Left lobe of liver (tissue), 2 donors: ENCODE measurements around the gene RASGEF1B. TPM values are rescaled to one million over a fixed set of nuclear protein-coding genes. Genes with fewer than 3 reads are reported as not detected.

Experiments used
- ATAC-seq: fragments of 200-7000 bp; cut with Tn5 transposase; one replicate; pipeline ENCODE4 v1.9.1; 2020; ENCODE audit warnings: mild to moderate bottlenecking, moderate library complexity
- DNase-seq: peaks from one replicate; pipeline ENCODE4 v3.0.0-alpha.2; 2020; ENCODE audit warnings: low spot score
- total RNA-seq: library from RNA; stranded (reverse); gene quantifications from one replicate; pipeline ENCODE4 v1.2.1, GENCODE V29; 2021
- donor health status: DM: no; HTN: no; CAD: no; lungs with moderate emphysema.
- donor health status: DM: no; HTN: yes; CAD: no.

The RASGEF1B gene
- total RNA-seq, 1 donor from 2014 or later: 23.6 TPM

DNA sequence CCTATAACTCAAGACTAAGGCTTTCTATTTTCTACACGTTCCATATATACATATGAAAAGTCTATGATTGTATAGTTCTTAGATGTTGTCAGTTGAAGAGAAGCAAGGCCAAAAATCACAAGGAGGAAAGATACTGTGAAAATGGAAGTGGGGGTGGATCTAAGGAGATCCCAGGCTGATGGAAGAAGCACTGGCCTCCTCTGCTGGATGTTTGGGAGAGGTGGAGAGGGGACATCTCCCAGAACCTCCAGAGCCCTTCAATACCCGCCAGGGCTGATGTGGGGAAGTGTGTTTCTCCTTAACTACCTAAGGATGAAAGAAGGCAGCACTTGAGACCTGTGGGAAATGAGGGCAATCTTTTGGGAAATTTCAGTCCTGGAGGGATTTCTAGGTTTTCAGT is 67.4 kb downstream of the RASGEF1B start:
- ATAC-seq (no peak), DNase-seq (no peak)

DNA sequence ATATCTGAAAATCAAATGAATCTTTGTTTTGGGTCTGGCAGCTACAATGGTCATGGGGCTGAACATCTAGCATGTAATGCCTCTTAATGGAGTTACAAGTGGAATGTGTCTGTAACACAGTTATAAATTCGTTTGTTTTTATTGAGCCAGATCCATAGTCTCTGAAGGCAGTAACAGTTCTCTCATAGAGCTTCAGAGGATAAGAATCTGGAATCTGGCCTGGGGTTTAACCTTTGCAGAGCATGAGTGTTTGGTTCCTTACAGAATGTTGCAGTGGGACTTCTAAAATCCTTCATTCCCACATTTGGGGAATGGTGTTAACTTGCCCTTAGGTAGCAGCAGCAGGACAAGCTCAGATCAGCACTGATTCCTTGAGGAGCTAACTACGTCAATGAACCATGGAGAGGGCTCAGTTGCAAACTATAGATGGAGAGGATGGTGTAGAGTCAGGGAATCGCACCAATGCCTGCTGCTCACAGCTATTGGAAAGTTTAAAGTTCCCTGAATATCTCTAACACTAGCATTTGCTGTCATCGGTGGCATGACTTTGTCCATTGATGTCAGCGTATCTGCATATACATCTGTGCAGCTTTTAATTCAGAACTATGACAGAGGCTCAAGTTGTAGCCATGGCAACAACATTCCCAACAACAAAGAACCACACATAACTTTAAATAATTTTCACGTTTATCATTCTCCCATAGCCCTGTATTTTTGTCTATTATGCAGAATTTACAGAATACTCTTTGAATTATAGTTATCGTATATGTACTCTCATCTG is 72.2 kb downstream of the RASGEF1B start:
- no peak for ATAC-seq

DNA sequence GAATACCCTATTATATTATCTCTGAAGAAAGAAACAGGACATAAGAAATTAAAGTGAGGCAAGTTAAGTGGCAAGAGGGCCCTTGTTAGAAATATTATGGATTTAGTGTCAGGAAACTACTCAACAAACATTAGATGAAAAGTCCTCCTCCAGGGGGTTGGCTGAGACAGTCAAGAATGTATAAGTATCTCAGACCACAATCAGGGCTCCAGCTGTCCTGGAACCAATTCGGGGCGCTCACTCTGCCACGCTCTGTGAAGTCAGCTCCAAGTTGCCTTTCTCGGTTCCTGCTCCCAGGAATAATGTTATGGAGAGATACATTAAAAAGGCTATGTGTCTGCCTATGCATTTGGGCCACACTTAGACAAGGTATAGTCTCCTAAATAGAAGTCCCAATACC is 73.3 kb downstream of the RASGEF1B start:
- no peak for DNase-seq
- no peak for ATAC-seq

More for the DNA sequence above, 72.2 kb downstream of the RASGEF1B start:
- no peak for DNase-seq

DNA sequence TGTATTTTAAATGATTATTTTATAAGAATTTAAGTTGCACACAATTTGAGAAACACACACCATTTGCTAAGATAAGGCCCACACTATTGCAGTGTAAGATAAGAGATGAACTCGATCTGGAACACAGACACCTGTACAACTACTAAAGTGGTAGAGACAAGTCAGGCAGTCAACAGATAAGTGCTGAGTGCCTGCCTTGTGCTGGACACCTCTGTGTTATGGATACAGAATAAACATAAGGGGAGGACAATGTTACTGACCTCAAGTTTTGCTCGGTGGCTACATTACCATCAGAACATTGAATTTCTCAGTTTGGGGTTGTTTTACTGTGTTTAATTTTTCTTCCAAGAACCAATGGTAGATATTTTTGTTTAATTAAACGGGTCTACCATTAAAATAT is 74.1 kb downstream of the RASGEF1B start:
- no peak for DNase-seq
- ATAC-seq: no peak

DNA sequence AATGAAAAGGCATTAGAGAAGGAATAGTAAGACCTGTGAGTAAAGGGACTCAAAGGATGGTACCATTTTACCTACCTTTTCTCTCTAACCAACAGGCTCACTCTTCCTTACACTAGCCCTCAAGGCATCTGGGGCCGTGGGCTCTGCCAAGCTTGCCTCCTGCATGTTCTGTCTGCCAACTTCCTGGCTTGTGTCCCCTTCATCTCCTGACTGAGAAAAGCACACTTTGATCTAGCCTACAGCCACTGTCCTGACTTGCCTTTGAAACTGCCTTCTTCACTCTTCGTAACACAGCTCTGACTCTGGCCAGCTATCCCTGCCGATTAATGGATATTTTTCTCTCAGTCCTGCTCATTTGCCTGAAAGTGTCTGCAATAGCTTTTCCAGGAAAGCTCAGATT is 76.5 kb downstream of the RASGEF1B start:
- ATAC-seq: no peak
- DNase-seq: no peak

DNA sequence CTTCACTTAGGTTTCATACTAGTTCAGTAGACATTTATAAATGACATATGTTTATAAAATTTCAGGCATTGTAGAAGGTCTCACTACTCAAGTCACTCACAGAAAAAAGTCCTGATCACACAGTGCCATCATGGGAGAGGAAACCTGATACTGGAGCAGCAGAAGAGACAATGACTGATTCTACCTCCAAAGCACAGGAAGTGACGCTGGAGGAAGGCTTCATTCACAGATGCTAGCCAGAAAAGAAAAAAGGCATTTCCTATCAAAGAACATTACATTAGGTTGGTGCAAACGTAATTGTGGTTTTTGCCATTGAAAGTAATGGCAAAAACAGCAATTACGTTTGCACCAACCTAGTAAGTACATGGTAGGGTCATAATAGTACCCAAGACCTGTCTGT is 79.5 kb downstream of the RASGEF1B start:
- DNase-seq (no peak), ATAC-seq (no peak)

DNA sequence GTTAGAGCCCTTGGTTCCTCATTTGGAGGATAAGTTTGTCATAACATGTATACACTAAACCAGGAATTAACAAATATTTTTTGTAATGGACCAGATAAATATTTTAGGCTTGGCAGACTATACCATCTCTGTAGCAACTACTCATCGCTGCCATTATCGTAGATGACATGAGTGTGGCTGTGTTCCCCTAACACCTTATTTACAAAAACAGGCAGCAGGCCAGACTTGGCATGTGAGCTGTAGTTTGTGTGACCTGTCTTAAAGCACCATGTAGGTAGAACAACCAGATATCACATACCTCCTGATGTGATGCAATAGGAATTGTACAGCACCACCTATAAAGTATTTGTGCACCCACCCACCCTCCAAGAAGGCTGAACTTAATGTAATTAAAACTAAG is 82.0 kb downstream of the RASGEF1B start:
- ATAC-seq (no peak), DNase-seq (no peak)

DNA sequence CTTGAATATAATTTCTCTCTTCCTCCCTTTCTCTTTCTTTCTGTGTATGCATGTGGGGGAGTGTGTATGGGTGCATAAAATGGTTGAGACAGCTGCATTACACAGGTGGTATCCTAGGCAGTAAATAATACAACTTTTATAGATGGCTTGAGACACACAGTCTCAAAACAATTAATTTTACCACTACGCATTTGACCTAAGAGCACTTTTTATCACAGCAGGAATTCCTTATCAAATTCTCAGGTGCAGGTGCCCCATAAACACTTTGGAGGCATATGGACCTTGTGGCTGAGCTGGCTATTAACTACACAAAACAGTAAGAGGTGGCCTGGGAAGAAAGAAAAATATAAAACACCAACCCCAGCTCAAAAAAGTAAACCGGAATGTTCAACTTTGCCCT is 91.3 kb downstream of the RASGEF1B start:
- DNase-seq (no peak), ATAC-seq (no peak)

DNA sequence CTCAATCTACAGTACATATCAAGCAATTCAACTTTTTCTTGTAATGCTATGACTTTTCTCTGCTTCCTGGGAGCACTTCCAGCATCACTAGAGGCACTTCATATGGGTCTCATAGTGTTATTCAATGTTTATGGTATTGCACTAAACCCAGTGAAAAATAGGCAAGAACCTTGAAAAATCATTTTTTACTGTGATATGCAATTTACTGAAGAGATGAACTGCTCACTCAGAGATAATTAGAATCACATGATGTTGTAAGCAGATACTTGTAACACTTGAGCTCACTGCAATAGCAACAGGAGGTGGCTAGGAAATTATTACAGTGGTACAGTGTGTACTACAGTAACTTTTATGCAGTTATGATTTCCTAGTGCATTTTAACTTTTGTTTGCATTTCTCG is 93.3 kb downstream of the RASGEF1B start:
- ATAC-seq (no peak), DNase-seq (no peak)

DNA sequence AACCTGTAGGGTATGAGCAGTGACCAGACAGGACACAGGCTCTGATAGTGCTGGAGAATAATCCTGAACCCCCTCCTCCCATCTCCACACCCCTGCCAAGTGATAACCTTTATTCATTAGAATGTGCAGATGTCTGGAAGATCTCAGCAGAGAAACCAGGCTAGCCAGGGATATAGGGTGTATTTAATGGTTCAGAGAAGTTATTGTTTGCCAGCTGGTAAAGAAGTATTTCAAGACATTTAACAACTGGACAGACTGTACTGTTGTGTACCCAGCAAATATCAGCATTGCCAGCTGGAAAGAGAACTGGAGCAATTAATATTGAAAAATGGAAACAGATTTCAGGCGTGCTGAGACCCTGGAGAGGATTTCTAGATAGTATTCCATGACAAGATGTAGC is 94.5 kb downstream of the RASGEF1B start:
- ATAC-seq: no peak
- no peak for DNase-seq

DNA sequence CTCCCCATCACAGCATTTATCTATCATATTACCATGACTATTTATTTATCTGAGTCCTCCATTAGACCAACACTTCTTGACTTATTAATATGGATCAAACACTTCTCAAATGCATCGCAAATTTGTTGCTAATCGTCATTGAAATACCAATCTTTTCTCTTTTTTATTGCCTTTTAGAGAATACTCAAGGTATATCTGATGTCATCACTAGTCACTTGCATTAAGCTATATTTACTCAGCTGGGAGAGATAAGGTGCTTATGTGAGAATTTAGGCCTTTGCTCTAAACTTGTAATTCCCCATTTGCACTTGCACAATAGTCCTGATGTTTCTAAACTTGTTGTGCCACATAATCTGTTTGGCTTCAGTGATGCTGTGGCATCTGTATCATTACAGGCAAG is 95.0 kb downstream of the RASGEF1B start:
- no peak for ATAC-seq
- DNase-seq: no peak
